Measurements from ENCODE around the gene CEP89.

CEP89 gene

DNA sequence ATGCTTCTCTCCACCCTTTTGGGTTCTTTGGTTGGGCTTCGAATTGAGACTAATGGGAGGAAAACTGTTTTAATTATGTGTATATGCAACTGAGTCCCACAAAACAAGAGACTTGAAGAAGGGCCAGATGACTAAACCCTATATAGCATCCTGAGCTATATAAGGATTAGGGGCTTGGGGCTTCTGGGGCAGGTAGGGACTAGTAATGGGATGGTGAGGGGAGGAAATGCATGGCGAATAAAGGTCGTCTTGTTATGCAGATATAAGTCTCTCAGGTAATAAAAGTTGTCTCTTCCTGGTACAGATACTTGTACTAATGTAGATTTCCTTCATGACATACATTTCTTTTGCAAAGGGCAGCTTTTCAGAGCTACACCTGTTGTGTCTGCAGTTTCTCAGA is 99.4 kb downstream of the CEP89 start:
- Histone ChIP-seq H3F3A (ENCODE audit: insufficient read depth) (no peaks in the 10 kb centered on the region), H3K79me2 (ENCODE audit: insufficient read depth, low read length) (no peaks in the 10 kb centered on the region), H3K4me3 (ENCODE audit: insufficient read depth, low read length, poor library complexity, severe bottlenecking) (no peak overlapping the region), H2AFZ (ENCODE audit: low read depth, low read length, severe bottlenecking) (no peak overlapping the region), H3K9me3 (ENCODE audit: insufficient read depth, low read length) (no peaks in the 10 kb centered on the region), H3K27me3 (ENCODE audit: low read length) (no peaks in the 10 kb centered on the region), H3K4me2 (ENCODE audit: low read depth, low read length, poor library complexity, severe bottlenecking) (no peak overlapping the region), H3K9ac (ENCODE audit: low read length) (no peak overlapping the region), H3K9me2 (replicated peaks; ENCODE audit: insufficient read depth, low read length) (no peaks in the 10 kb centered on the region), H3K27ac (ENCODE audit: low read depth, low read length) (no peak overlapping the region), H4K20me1 (ENCODE audit: low read depth, low read length) (no peaks in the 10 kb centered on the region), H3K36me3 (ENCODE audit: low read length) (no peaks in the 10 kb centered on the region)
- TF ChIP-seq CTCF (IDR thresholded peaks at IDR 0.05; ENCODE audit: insufficient read depth, low read length, poor library complexity, severe bottlenecking) (no peak), EZH2phosphoT487 (conservative IDR thresholded peaks at IDR 0.05; ENCODE audit: low read length) (no peak)

- TF ChIP-seq EZH2phosphoT487 (conservative IDR thresholded peaks at IDR 0.05; ENCODE audit: low read length) = no peak
- TF ChIP-seq CTCF (IDR thresholded peaks at IDR 0.05; ENCODE audit: insufficient read depth, low read length, poor library complexity, severe bottlenecking) = no peak
- Histone ChIP-seq H3K9ac (ENCODE audit: low read length) (no peak overlapping the region), H2AFZ (ENCODE audit: low read depth, low read length, severe bottlenecking) (no peak overlapping the region), H3K9me2 (replicated peaks; ENCODE audit: insufficient read depth, low read length) (no peaks in the 10 kb centered on the region), H3K27me3 (ENCODE audit: low read length) (no peaks in the 10 kb centered on the region), H3K36me3 (ENCODE audit: low read length) (no peaks in the 10 kb centered on the region), H3K4me2 (ENCODE audit: low read depth, low read length, poor library complexity, severe bottlenecking) (no peak overlapping the region), H3K4me3 (ENCODE audit: insufficient read depth, low read length, poor library complexity, severe bottlenecking) (no peak overlapping the region), H3F3A (ENCODE audit: insufficient read depth) (no peaks in the 10 kb centered on the region), H4K20me1 (ENCODE audit: low read depth, low read length) (no peaks in the 10 kb centered on the region), H3K9me3 (ENCODE audit: insufficient read depth, low read length) (no peaks in the 10 kb centered on the region), H3K79me2 (ENCODE audit: insufficient read depth, low read length) (no peaks in the 10 kb centered on the region), H3K27ac (ENCODE audit: low read depth, low read length) (no peak overlapping the region)
Measured at GRCh38 chr19:32870981-32871451, 100.7 kb downstream of the CEP89 start.

DNA sequence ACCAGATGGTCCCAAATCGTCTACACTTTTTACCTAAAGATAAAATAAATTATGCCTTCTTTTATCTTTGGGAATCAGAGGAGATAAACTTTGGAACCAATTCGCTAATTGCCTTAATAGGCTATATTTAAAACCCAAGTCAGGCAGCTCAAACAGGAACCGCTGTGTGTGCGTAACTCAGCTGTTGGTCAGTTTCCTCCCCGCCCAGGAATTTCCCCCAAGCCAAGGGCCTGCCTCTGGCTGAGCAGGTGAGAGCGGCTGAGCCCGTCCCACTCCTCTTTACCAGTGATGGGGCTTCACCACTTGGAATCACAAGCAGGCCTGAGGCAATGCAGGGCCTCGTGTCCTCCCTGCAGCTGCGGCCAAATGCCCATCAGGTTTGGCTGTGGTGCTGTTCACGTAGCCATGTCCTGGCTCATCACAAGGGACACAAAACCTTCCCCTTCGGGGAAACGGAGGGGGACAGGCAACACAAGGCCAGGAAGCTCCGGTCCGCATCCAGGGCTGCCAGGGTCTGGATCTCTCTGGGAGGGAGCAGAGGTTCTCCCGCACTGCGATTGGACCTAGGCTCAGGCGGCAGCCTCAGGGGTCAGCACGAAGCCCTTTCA is 101.7 kb downstream of the CEP89 start:
- H3K27ac ChIP-seq (ENCODE audit: low read depth, low read length) = no peak overlapping the region
- no peak overlapping the region for H3K9ac ChIP-seq (ENCODE audit: low read length)
- no peaks in the 10 kb centered on the region for H3K9me2 ChIP-seq (replicated peaks; ENCODE audit: insufficient read depth, low read length)

More for the DNA sequence above, 101.7 kb downstream of the CEP89 start:
- Histone ChIP-seq H4K20me1 (ENCODE audit: low read depth, low read length) (no peaks in the 10 kb centered on the region), H3K27me3 (ENCODE audit: low read length) (no peaks in the 10 kb centered on the region), H3F3A (ENCODE audit: insufficient read depth) (no peaks in the 10 kb centered on the region), H3K4me2 (ENCODE audit: low read depth, low read length, poor library complexity, severe bottlenecking) (no peak overlapping the region), H3K4me3 (ENCODE audit: insufficient read depth, low read length, poor library complexity, severe bottlenecking) (no peak overlapping the region), H3K9me3 (ENCODE audit: insufficient read depth, low read length) (no peaks in the 10 kb centered on the region), H2AFZ (ENCODE audit: low read depth, low read length, severe bottlenecking) (no peak overlapping the region), H3K79me2 (ENCODE audit: insufficient read depth, low read length) (no peaks in the 10 kb centered on the region), H3K36me3 (ENCODE audit: low read length) (no peaks in the 10 kb centered on the region)
- TF ChIP-seq EZH2phosphoT487 (conservative IDR thresholded peaks at IDR 0.05; ENCODE audit: low read length) = no peak
- no peak for TF ChIP-seq CTCF (IDR thresholded peaks at IDR 0.05; ENCODE audit: insufficient read depth, low read length, poor library complexity, severe bottlenecking)
